Suprapubic skin (tissue), 3 donors: ENCODE results near the gene STXBP4.

Experiments used
- CTCF ChIP-seq, 2 donors: fragments of 200-600 bp in 1 of 2; fragments of 450-650 bp in 1 of 2; sonication (generic) in 1 of 2; IDR thresholded peaks; one replicate each; pipeline ENCODE4 v1.5.1; 2016 to 2019; ENCODE audit warnings: antibody characterized with exemption in 2 of 2, mild to moderate bottlenecking in 1 of 2, moderate library complexity in 1 of 2
- POLR2A ChIP-seq, 2 donors: fragments of 450-650 bp; IDR thresholded peaks; one replicate each; pipeline ENCODE4 v1.6.1; 2017; ENCODE audit warnings: antibody characterized with exemption in 2 of 2, mild to moderate bottlenecking in 2 of 2, moderate library complexity in 2 of 2

- TF ChIP-seq CTCF (IDR thresholded peaks at IDR 0.05) (no peak), POLR2A (IDR thresholded peaks at IDR 0.05) (no peak)
Measured at GRCh38 chr17:55160501-55160900, 191.9 kb downstream of the STXBP4 start.
